Lung (tissue), 12 donors: ENCODE data around the gene RSPH1. TPM values are rescaled to one million over a fixed set of nuclear protein-coding genes. Genes with fewer than 3 reads are reported as not detected.

ENCODE experiments used
- ATAC-seq: fragments of 200-7000 bp; cut with Tn5 transposase; one replicate; pipeline ENCODE4 v1.9.1; 2020; ENCODE audit warnings: moderate number of reproducible peaks; ENCODE audit not compliant: insufficient read depth, low FRiP score
- DNase-seq, 3 donors: peaks; one replicate each; pipeline ENCODE4 v3.0.0-alpha.2; 2013 to 2017
- H3K27ac ChIP-seq, 2 donors: one replicate each; pipeline ENCODE4 v1.5.1; 2013; ENCODE audit warnings: mild to moderate bottlenecking in 2 of 2, moderate library complexity in 2 of 2, control low read depth in 1 of 2, inconsistent platforms in 1 of 2, low read depth in 1 of 2, low read length in 1 of 2
- H3K27me3 ChIP-seq, 3 donors: one replicate each; pipeline ENCODE4 v1.5.1; 2013; ENCODE audit warnings: low read length in 2 of 3; ENCODE audit not compliant: control insufficient read depth in 3 of 3, insufficient read depth in 3 of 3
- H3K36me3 ChIP-seq, 4 donors: one replicate each; pipeline ENCODE4 v1.5.1; 2013; ENCODE audit warnings: low read length in 4 of 4, mild to moderate bottlenecking in 1 of 4, moderate library complexity in 1 of 4; ENCODE audit not compliant: control insufficient read depth in 4 of 4, insufficient read depth in 4 of 4
- H3K4me1 ChIP-seq, 5 donors: one replicate each; pipeline ENCODE4 v1.5.1; 2013; ENCODE audit warnings: low read length in 5 of 5, mild to moderate bottlenecking in 2 of 5, moderate library complexity in 1 of 5; ENCODE audit not compliant: control insufficient read depth in 5 of 5, insufficient read depth in 5 of 5
- H3K4me3 ChIP-seq: one replicate; pipeline ENCODE4 v1.5.1; 2013; ENCODE audit warnings: mild to moderate bottlenecking, control low read depth, moderate library complexity
- H3K9ac ChIP-seq, 2 donors: one replicate each; pipeline ENCODE4 v1.5.1; 2013; ENCODE audit warnings: low read length in 2 of 2, control low read depth in 1 of 2; ENCODE audit not compliant: insufficient read depth in 1 of 2
- H3K9me3 ChIP-seq, 4 donors: one replicate each; pipeline ENCODE4 v1.5.1; 2013; ENCODE audit warnings: low read length in 3 of 4, mild to moderate bottlenecking in 1 of 4, moderate library complexity in 1 of 4; ENCODE audit not compliant: control insufficient read depth in 4 of 4, insufficient read depth in 3 of 4
- CTCF ChIP-seq: IDR thresholded peaks from 2 replicates; pipeline ENCODE4 v1.5.1; 2012; ENCODE audit warnings: mild to moderate bottlenecking; ENCODE audit errors: control extremely low read depth, extremely low read depth
- WGBS, 2 donors: extraction: QIAGEN DNeasy Blood & Tissue Kit; methylation state at CpG; one replicate each; pipeline ENCODE4 v1.1.7; 2013; 5-methylcytosine and 5-hydroxymethylcytosine counted together
- polyA plus RNA-seq, 2 donors: library from polyadenylated mRNA; stranded (reverse); fragments of 200-250 nt; gene quantifications; one replicate each; pipeline ENCODE4 v1.2.1, GENCODE V29; 2013
- total RNA-seq, 2 donors: library from RNA; depleted of rRNA in 1 of 2; stranded (reverse); fragments of >200 nt in 1 of 2; gene quantifications; one replicate each; pipeline ENCODE4 v1.2.1, GENCODE V29; 2014 to 2021
- donor health status: control.
- donor health status: control.
- donor health status: Bipolar disorder and iron deficiency.
- donor health status: healthy.
- donor health status: DM: yes; HTN: yes; CAD: no.

Gene RSPH1
- total and polyA plus RNA-seq, 4 donors, result 17.6 to 46.9 (median 27.7) TPM

DNA sequence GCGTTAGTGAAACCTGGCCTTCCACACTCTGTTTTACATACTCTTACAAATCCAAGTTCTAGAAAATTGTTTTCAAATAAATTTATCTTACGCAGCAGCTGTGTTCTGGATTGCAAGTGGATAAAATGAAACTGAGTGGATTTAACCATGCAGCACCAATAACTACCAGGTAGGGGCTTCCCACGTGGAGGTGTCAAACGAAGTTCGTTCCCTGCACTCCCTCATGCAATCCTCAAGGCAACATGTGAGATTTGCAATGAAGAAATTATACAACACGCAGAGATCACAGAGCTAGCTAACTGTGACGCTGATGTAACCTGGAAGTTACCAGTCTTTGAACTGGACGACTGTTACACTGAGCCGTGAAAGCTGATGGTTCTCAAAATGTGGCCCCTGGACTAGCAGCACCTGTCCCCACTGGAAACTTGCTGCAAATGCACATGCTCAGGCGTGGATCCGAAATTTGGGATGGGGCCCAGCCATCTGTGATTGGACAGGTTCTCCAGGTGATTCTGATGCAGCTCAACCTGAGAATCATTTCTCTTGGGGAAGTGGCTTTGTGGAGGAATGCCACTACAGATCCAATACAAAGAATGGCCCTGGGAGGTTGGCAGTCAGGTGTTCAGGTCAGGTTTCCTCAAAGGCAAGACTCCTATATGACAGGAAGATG lies 36.3 kb downstream of the RSPH1 start:
- WGBS, 2 donors, result 77 to 89% methylated on average over 11 of the region's 11 CpGs
- H3K27ac ChIP-seq, result no peak overlapping the region
- DNase-seq (no peak), ATAC-seq (no peak)
- H3K9me3 ChIP-seq, result no peaks in the 10 kb centered on the region
- H3K36me3 ChIP-seq, result no peaks in the 10 kb centered on the region
- peaks cover 0 to 6% (median 3%) of the 10 kb centered on the region in 5 donors for H3K4me1 ChIP-seq
- TF ChIP-seq CTCF, result no peak
- H3K9ac ChIP-seq, result no peak overlapping the region
- no peaks in the 10 kb centered on the region for H3K27me3 ChIP-seq
- H3K4me3 ChIP-seq, result no peak overlapping the region

GRCh38 chr21:42459082-42459460 lies 37.0 kb downstream of the RSPH1 start:
- Histone ChIP-seq H3K27me3 (no peaks in the 10 kb centered on the region), H3K36me3 (no peaks in the 10 kb centered on the region), H3K9me3 (no peaks in the 10 kb centered on the region), H3K27ac (no peak overlapping the region), H3K4me3 (no peak overlapping the region), H3K9ac (no peak overlapping the region), H3K4me1 (peaks cover 0 to 6% (median 3%) of the 10 kb centered on the region in 5 donors)
- DNase-seq, result no peak
- ATAC-seq, result no peak
- no peak for TF ChIP-seq CTCF
- 92 to 97% methylated on average over 1 of the region's 1 CpG for WGBS, 2 donors

- no peak overlapping the region for H3K9ac ChIP-seq
- no peaks in the 10 kb centered on the region for H3K9me3 ChIP-seq
- no peak overlapping the region for H3K27ac ChIP-seq
- no peak overlapping the region for H3K4me3 ChIP-seq
- no peak for DNase-seq
- H3K36me3 ChIP-seq, result no peaks in the 10 kb centered on the region
- no peaks in the 10 kb centered on the region for H3K27me3 ChIP-seq
- 72 to 79% methylated on average over 6 to 8 of the region's 8 CpGs for WGBS, 2 donors
- no peak for ATAC-seq
- no peak for TF ChIP-seq CTCF
- peaks cover 0 to 3% (median 0%) of the 10 kb centered on the region in 5 donors for H3K4me1 ChIP-seq
These were observed 39.6 kb downstream of the RSPH1 start for GRCh38 chr21:42456457-42456856.
